H9 (cell line): ENCODE results near the gene RANBP17. TPM values are rescaled to one million over a fixed set of nuclear protein-coding genes. Genes with fewer than 3 reads are reported as not detected.

ENCODE experiments used
- DNase-seq: peaks from one replicate; pipeline ENCODE4 v3.0.0-alpha.2; 2017
- H2AFZ ChIP-seq: one replicate; pipeline ENCODE4 v1.6.1; 2013; ENCODE audit warnings: mild to moderate bottlenecking, low read length, control low read depth, moderate library complexity
- H2AK5ac ChIP-seq: 2 replicates; pipeline ENCODE4 v1.6.1; 2013; ENCODE audit warnings: low read length, control low read depth, mixed read lengths; ENCODE audit not compliant: insufficient read length
- H2BK120ac ChIP-seq: one replicate; pipeline ENCODE4 v1.6.1; 2013; ENCODE audit warnings: low read depth, mild to moderate bottlenecking, low read length, control low read depth, inconsistent platforms; ENCODE audit not compliant: poor library complexity, severe bottlenecking
- H2BK12ac ChIP-seq: 2 replicates; pipeline ENCODE4 v1.6.1; 2013; ENCODE audit warnings: low read length, control low read depth, mixed read lengths, low read depth; ENCODE audit not compliant: insufficient read length
- H2BK15ac ChIP-seq: 2 replicates; pipeline ENCODE4 v1.6.1; 2013; ENCODE audit warnings: low read depth, low read length, control low read depth
- H2BK20ac ChIP-seq: one replicate; pipeline ENCODE4 v1.6.1; 2013; ENCODE audit warnings: low read depth, mild to moderate bottlenecking, low read length, control low read depth, inconsistent platforms; ENCODE audit not compliant: poor library complexity, severe bottlenecking
- H2BK5ac ChIP-seq: 2 replicates; pipeline ENCODE4 v1.6.1; 2013; ENCODE audit warnings: low read length, control low read depth, mixed read lengths; ENCODE audit not compliant: insufficient read length
- H3K14ac ChIP-seq: 2 replicates; pipeline ENCODE4 v1.6.1; 2013; ENCODE audit warnings: low read length, control low read depth; ENCODE audit not compliant: insufficient read depth
- H3K18ac ChIP-seq: 2 replicates; pipeline ENCODE4 v1.6.1; 2013; ENCODE audit warnings: low read depth, mild to moderate bottlenecking, mixed read lengths, low read length, control low read depth; ENCODE audit not compliant: insufficient read length
- H3K23ac ChIP-seq: 2 replicates; pipeline ENCODE4 v1.6.1; 2013; ENCODE audit warnings: low read length, control low read depth, mixed read lengths, low read depth; ENCODE audit not compliant: insufficient read length
- H3K23me2 ChIP-seq: 2 replicates; pipeline ENCODE4 v1.6.1; 2013; ENCODE audit warnings: low read depth, mild to moderate bottlenecking, mixed read lengths, low read length, control low read depth; ENCODE audit not compliant: insufficient read length, poor library complexity, severe bottlenecking
- H3K27ac ChIP-seq: 2 replicates; pipeline ENCODE4 v1.5.1; 2013; ENCODE audit warnings: low read length, control low read depth, mixed read lengths, low read depth; ENCODE audit not compliant: insufficient read length
- H3K27me3 ChIP-seq: 2 replicates; pipeline ENCODE4 v1.6.1; 2013; ENCODE audit warnings: low read length, control low read depth, inconsistent platforms; ENCODE audit not compliant: insufficient read depth
- H3K4ac ChIP-seq: 2 replicates; pipeline ENCODE4 v1.6.1; 2013; ENCODE audit warnings: low read depth, mild to moderate bottlenecking, control low read depth, inconsistent platforms, low read length, moderate library complexity
- H3K4me1 ChIP-seq: 2 replicates; pipeline ENCODE4 v1.6.1; 2013; ENCODE audit warnings: low read length, control low read depth, inconsistent platforms; ENCODE audit not compliant: insufficient read depth
- H3K4me2 ChIP-seq: 2 replicates; pipeline ENCODE4 v1.6.1; 2013; ENCODE audit warnings: low read length, control low read depth, mixed read lengths; ENCODE audit not compliant: insufficient read length, insufficient read depth
- H3K56ac ChIP-seq: 2 replicates; pipeline ENCODE4 v1.6.1; 2013; ENCODE audit warnings: low read depth, mild to moderate bottlenecking, mixed read lengths, low read length, control low read depth; ENCODE audit not compliant: insufficient read length
- H3K79me1 ChIP-seq: 2 replicates; pipeline ENCODE4 v1.6.1; 2013; ENCODE audit warnings: low read depth, mild to moderate bottlenecking, moderate library complexity, low read length, control low read depth, inconsistent platforms; ENCODE audit not compliant: insufficient read depth, poor library complexity, severe bottlenecking
- H3K79me2 ChIP-seq: 2 replicates; pipeline ENCODE4 v1.6.1; 2013; ENCODE audit warnings: low read length, control low read depth, inconsistent platforms; ENCODE audit not compliant: insufficient read depth
- H3K9ac ChIP-seq: 2 replicates; pipeline ENCODE4 v1.6.1; 2013; ENCODE audit warnings: low read length, control low read depth, mixed read lengths; ENCODE audit not compliant: insufficient read length; ENCODE audit errors: extremely low read depth
- H3K9me3 ChIP-seq: one replicate; pipeline ENCODE4 v1.6.1; 2013; ENCODE audit warnings: low read depth, low read length, inconsistent platforms; ENCODE audit not compliant: control insufficient read depth
- H3T11ph ChIP-seq: one replicate; pipeline ENCODE4 v1.6.1; 2013; ENCODE audit warnings: mild to moderate bottlenecking, low read length, control low read depth, inconsistent platforms
- H4K20me1 ChIP-seq: one replicate; pipeline ENCODE4 v1.6.1; 2013; ENCODE audit not compliant: control insufficient read depth, insufficient read length, insufficient read depth
- H4K5ac ChIP-seq: 2 replicates; pipeline ENCODE4 v1.6.1; 2013; ENCODE audit warnings: low read depth, mild to moderate bottlenecking, mixed read lengths, low read length, control low read depth; ENCODE audit not compliant: insufficient read length
- H4K8ac ChIP-seq: replicated peaks from 2 replicates; pipeline ENCODE4 v1.6.1; 2013; ENCODE audit warnings: low read length, control low read depth, mixed read lengths, low read depth; ENCODE audit not compliant: insufficient read length
- H4K91ac ChIP-seq: 2 replicates; pipeline ENCODE4 v1.6.1; 2013; ENCODE audit warnings: low read depth, mild to moderate bottlenecking, moderate library complexity, mixed read lengths, low read length, control low read depth; ENCODE audit not compliant: insufficient read length
- H3K27ac Mint-ChIP-seq, 3 experiments: 2 replicates in 2 of 3; 3 replicates in 1 of 3; pipeline ENCODE4 v1.8.0; 2020 to 2021; ENCODE audit warnings: mixed read lengths in 3 of 3, mild to moderate bottlenecking in 1 of 3, moderate library complexity in 1 of 3
- H3K27me3 Mint-ChIP-seq: 2 replicates; pipeline ENCODE4 v1.8.0; 2021; ENCODE audit warnings: low read depth, mild to moderate bottlenecking, moderate library complexity, mixed read lengths
- H3K36me3 Mint-ChIP-seq, 3 experiments: 2 replicates in 2 of 3; 3 replicates in 1 of 3; pipeline ENCODE4 v1.8.0; 2020 to 2021; ENCODE audit warnings: low read depth in 3 of 3, mixed read lengths in 3 of 3; ENCODE audit not compliant: insufficient read depth in 1 of 3
- H3K4me1 Mint-ChIP-seq, 2 experiments: 2 replicates each; pipeline ENCODE4 v1.8.0; 2020; ENCODE audit warnings: mixed read lengths in 2 of 2
- H3K4me3 Mint-ChIP-seq, 2 experiments: 2 replicates in 1 of 2; 3 replicates in 1 of 2; pipeline ENCODE4 v1.8.0; 2020 to 2021; ENCODE audit warnings: mild to moderate bottlenecking in 2 of 2, mixed read lengths in 2 of 2, moderate library complexity in 1 of 2
- H3K9me3 Mint-ChIP-seq, 2 experiments: 2 replicates in 1 of 2; 3 replicates in 1 of 2; pipeline ENCODE4 v1.8.0; 2020; ENCODE audit warnings: mild to moderate bottlenecking in 2 of 2, mixed read lengths in 2 of 2, moderate library complexity in 1 of 2
- WGBS: extraction: QIAGEN DNeasy Blood & Tissue Kit; methylation state at CpG from one replicate; pipeline ENCODE4 v1.1.7; 2013; ENCODE audit warnings: missing lambda C conversion rate, low lambda C conversion rate, mixed read lengths; ENCODE audit not compliant: insufficient read length; ENCODE audit errors: extremely low coverage; 5-methylcytosine and 5-hydroxymethylcytosine counted together
- total RNA-seq: library from RNA; stranded (reverse); gene quantifications from 2 replicates; pipeline ENCODE4 v1.2.1, GENCODE V29; 2021
- TF ChIP-seq, protein P1 (sequence below): fragments of 200-600 bp; sonication (generic); conservative IDR thresholded peaks from 3 replicates; pipeline ENCODE4 v1.8.0; 2021; ENCODE audit warnings: antibody characterized with exemption, mild to moderate bottlenecking

RANBP17 gene
- total RNA-seq, 1 experiment from 2014 or later = 16.5 TPM

DNA sequence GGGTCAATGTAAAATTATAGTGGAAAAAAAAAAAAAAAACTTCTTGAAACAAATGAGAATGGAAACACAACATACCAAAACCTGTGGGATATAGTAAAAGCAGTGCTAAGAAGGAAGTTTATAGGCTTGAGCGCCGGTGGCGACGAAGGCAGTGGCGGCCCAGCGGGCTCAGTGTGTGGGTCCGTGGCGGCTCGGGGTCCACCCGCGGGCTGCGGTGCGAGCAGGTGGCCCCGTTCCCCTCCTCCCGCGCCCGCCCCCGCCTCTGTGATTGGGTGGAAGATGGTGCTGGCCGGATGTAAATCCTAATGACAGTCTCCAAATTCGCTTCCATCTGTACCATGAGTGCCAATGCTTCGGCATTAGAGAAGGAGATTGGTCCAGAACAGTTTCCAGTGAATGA is 389.7 kb downstream of the RANBP17 start:
- Histone ChIP-seq H2BK5ac (no peak overlapping the region), H4K8ac (no peak overlapping the region), H3K79me1 (no peaks in the 10 kb centered on the region), H3K27me3 (no peaks in the 10 kb centered on the region), H2BK12ac (no peak overlapping the region), H3K23me2 (no peaks in the 10 kb centered on the region), H2AK5ac (no peak overlapping the region), H3K27ac (no peak overlapping the region), H3K9ac (no peak overlapping the region), H2BK120ac (no peak overlapping the region), H3K4ac (no peak overlapping the region), H3K18ac (no peak overlapping the region), H2BK15ac (no peak overlapping the region), H3T11ph (no peak overlapping the region), H4K20me1 (no peaks in the 10 kb centered on the region), H3K14ac (no peak overlapping the region), H3K23ac (no peak overlapping the region), H2BK20ac (no peak overlapping the region), H2AFZ (no peak overlapping the region), H3K79me2 (no peaks in the 10 kb centered on the region), H3K4me1 (no peaks in the 10 kb centered on the region), H3K9me3 (peaks cover 6% of the 10 kb centered on the region), H4K5ac (no peak overlapping the region), H3K4me2 (no peak overlapping the region), H3K56ac (no peak overlapping the region), H4K91ac (no peak overlapping the region)
- no CpG with 5 or more reads among the region's 21 CpGs for WGBS
- Mint-ChIP-seq H3K27ac (no peak overlapping the region), H3K27me3 (no peaks in the 10 kb centered on the region), H3K4me1 (no peaks in the 10 kb centered on the region), H3K4me3 (no peak overlapping the region), H3K9me3 (peaks cover 5 to 8% of the 10 kb centered on the region in 2 experiments; a peak in 4 of 5 replicates), H3K36me3 (peaks cover 8 to 21% (median 17%) of the 10 kb centered on the region in 3 experiments)
- DNase-seq = no peak
- TF ChIP-seq, protein P1, sequence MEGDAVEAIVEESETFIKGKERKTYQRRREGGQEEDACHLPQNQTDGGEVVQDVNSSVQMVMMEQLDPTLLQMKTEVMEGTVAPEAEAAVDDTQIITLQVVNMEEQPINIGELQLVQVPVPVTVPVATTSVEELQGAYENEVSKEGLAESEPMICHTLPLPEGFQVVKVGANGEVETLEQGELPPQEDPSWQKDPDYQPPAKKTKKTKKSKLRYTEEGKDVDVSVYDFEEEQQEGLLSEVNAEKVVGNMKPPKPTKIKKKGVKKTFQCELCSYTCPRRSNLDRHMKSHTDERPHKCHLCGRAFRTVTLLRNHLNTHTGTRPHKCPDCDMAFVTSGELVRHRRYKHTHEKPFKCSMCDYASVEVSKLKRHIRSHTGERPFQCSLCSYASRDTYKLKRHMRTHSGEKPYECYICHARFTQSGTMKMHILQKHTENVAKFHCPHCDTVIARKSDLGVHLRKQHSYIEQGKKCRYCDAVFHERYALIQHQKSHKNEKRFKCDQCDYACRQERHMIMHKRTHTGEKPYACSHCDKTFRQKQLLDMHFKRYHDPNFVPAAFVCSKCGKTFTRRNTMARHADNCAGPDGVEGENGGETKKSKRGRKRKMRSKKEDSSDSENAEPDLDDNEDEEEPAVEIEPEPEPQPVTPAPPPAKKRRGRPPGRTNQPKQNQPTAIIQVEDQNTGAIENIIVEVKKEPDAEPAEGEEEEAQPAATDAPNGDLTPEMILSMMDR = no peak
